CD14-positive monocyte (primary cell): ENCODE measurements around the gene CCDC74A. TPM values are rescaled to one million over a fixed set of nuclear protein-coding genes. Genes with fewer than 3 reads are reported as not detected.
A peak's percentile ranks its signal among the peaks of the same experiment; 100 is the strongest.
"Not testable (repeated sequence)": the region's sequence is repeated elsewhere in the genome, so short reads cannot be mapped to it uniquely, and the experiment has no call there.

Source experiments
- DNase-seq, 3 donors: peaks; one replicate each; pipeline ENCODE4 v3.0.0-alpha.2; 2011 to 2022
- H2AFZ ChIP-seq: 2 replicates; pipeline ENCODE4 v1.6.0; 2012; ENCODE audit warnings: mild to moderate bottlenecking, low read depth, low read length, inconsistent platforms; ENCODE audit not compliant: insufficient read depth, poor library complexity, severe bottlenecking
- H3K27ac ChIP-seq, 2 donors: 1 replicate in 1 of 2; 2 replicates in 1 of 2; pipeline ENCODE4 v1.5.1; 2012 to 2013; ENCODE audit warnings: low read length in 2 of 2, control low read depth in 1 of 2, inconsistent platforms in 1 of 2, low read depth in 1 of 2, mild to moderate bottlenecking in 1 of 2
- H3K27me3 ChIP-seq, 2 donors: one replicate each; pipeline versions ENCODE4 v1.6.0 to v1.6.1; 2011 to 2013; ENCODE audit warnings: low read length in 2 of 2; ENCODE audit not compliant: control insufficient read depth in 2 of 2, insufficient read depth in 2 of 2
- H3K36me3 ChIP-seq, 2 donors: replicated peaks in 1 of 2; 1 replicate in 1 of 2; 2 replicates in 1 of 2; pipeline versions ENCODE4 v1.5.1 to v1.6.1; 2012 to 2013; ENCODE audit warnings: low read length in 2 of 2, control low read depth in 1 of 2, inconsistent platforms in 1 of 2, mild to moderate bottlenecking in 1 of 2; ENCODE audit not compliant: insufficient read depth in 2 of 2, control insufficient read depth in 1 of 2
- H3K4me1 ChIP-seq, 2 donors: 1 replicate in 1 of 2; 2 replicates in 1 of 2; pipeline versions ENCODE4 v1.5.1 to v1.6.1; 2012 to 2013; ENCODE audit warnings: low read length in 2 of 2, control low read depth in 1 of 2, inconsistent platforms in 1 of 2, mild to moderate bottlenecking in 1 of 2, moderate library complexity in 1 of 2; ENCODE audit not compliant: insufficient read depth in 2 of 2, control insufficient read depth in 1 of 2
- H3K4me2 ChIP-seq: replicated peaks from 2 replicates; pipeline ENCODE3; 2012; ENCODE audit warnings: low read length, moderate library complexity, mild to moderate bottlenecking; ENCODE audit not compliant: poor library complexity, severe bottlenecking; ENCODE audit errors: extremely low read depth
- H3K4me3 ChIP-seq, 3 experiments: fragments of 200-600 bp in 1 of 3; sonication (generic) in 1 of 3; replicated peaks in 1 of 3; 1 replicate in 2 of 3; 2 replicates in 1 of 3; pipeline ENCODE4 v1.5.1; 2011 to 2013; ENCODE audit warnings: low read length in 3 of 3, mild to moderate bottlenecking in 3 of 3, control low read depth in 2 of 3, low read depth in 2 of 3, inconsistent platforms in 1 of 3, moderate library complexity in 1 of 3
- H3K79me2 ChIP-seq: 2 replicates; pipeline ENCODE4 v1.6.0; 2012; ENCODE audit warnings: mild to moderate bottlenecking, control low read depth, inconsistent platforms, low read length, moderate library complexity; ENCODE audit not compliant: insufficient read depth
- H3K9ac ChIP-seq: 2 replicates; pipeline ENCODE4 v1.6.0; 2017; ENCODE audit warnings: low read length, mild to moderate bottlenecking; ENCODE audit not compliant: insufficient read depth, poor library complexity, severe bottlenecking
- H3K9me3 ChIP-seq, 2 donors: replicated peaks in 1 of 2; 1 replicate in 1 of 2; 2 replicates in 1 of 2; pipeline versions ENCODE4 v1.5.1 to v1.6.1; 2012 to 2013; ENCODE audit warnings: low read length in 2 of 2, control low read depth in 1 of 2; ENCODE audit not compliant: control insufficient read depth in 1 of 2, insufficient read depth in 1 of 2
- H4K20me1 ChIP-seq: 2 replicates; pipeline ENCODE4 v1.6.0; 2012; ENCODE audit warnings: mild to moderate bottlenecking, low read length, control low read depth, moderate library complexity; ENCODE audit not compliant: insufficient read depth
- H3K27ac Mint-ChIP-seq, 7 donors: one replicate each; pipeline ENCODE4 v1.8.0; 2020; ENCODE audit warnings: mild to moderate bottlenecking in 7 of 7, mixed read lengths in 7 of 7, moderate library complexity in 6 of 7, inconsistent platforms in 2 of 7
- H3K27me3 Mint-ChIP-seq, 3 donors: one replicate each; pipeline ENCODE4 v1.8.0; 2021 to 2022; ENCODE audit warnings: low read depth in 3 of 3, mild to moderate bottlenecking in 3 of 3, mixed read lengths in 3 of 3, moderate library complexity in 3 of 3, inconsistent platforms in 1 of 3
- H3K36me3 Mint-ChIP-seq, 2 donors: one replicate each; pipeline ENCODE4 v1.8.0; 2020; ENCODE audit warnings: mixed read lengths in 2 of 2, inconsistent platforms in 1 of 2, mild to moderate bottlenecking in 1 of 2
- H3K4me1 Mint-ChIP-seq: one replicate; pipeline ENCODE4 v1.8.0; 2020; ENCODE audit warnings: mild to moderate bottlenecking, mixed read lengths
- H3K4me3 Mint-ChIP-seq, 2 donors: one replicate each; pipeline ENCODE4 v1.8.0; 2020; ENCODE audit warnings: mild to moderate bottlenecking in 2 of 2, mixed read lengths in 2 of 2, moderate library complexity in 1 of 2
- H3K9me3 Mint-ChIP-seq, 7 donors: one replicate each; pipeline ENCODE4 v1.8.0; 2020 to 2022; ENCODE audit warnings: mixed read lengths in 7 of 7, mild to moderate bottlenecking in 6 of 7, moderate library complexity in 6 of 7, inconsistent platforms in 2 of 7
- WGBS: methylation state at CpG from one replicate; pipeline ENCODE4 v1.1.5; 2013; ENCODE audit warnings: missing lambda C conversion rate; ENCODE audit not compliant: insufficient coverage; 5-methylcytosine and 5-hydroxymethylcytosine counted together
- intact Hi-C, 2 donors: fragments of 100-400 bp; cut with micrococcal nuclease; formaldehyde crosslinking; loops; one replicate each; pipeline versions ENCODE4 v1.15.0 to v1.15.1; 2023
- polyA plus RNA-seq, 3 donors: library from polyadenylated mRNA; depleted of rRNA in 1 of 3; unstranded in 2 of 3; stranded (reverse) in 1 of 3; fragments of 300-500 nt in 2 of 3; fragments of >200 nt in 1 of 3; fragmentation: Illumina TruSeq in 2 of 3; gene quantifications; 1 replicate in 2 of 3; 2 replicates in 1 of 3; pipeline ENCODE4 v1.2.3, GENCODE V29; 2012 to 2021

CCDC74A gene
- polyA plus RNA-seq, 3 donors = not detected

- H3K79me2 ChIP-seq, H3K4me1 ChIP-seq, DNase-seq, H2AFZ ChIP-seq, H3K27ac ChIP-seq, H3K9ac ChIP-seq, H3K9me3 Mint-ChIP-seq, H3K4me1 Mint-ChIP-seq, H3K4me2 ChIP-seq, H3K4me3 Mint-ChIP-seq, H4K20me1 ChIP-seq, H3K9me3 ChIP-seq, intact Hi-C loops, H3K4me3 ChIP-seq, H3K27me3 Mint-ChIP-seq, H3K27me3 ChIP-seq: not testable (repeated sequence)
- WGBS = 78% methylated on average over 8 of the region's 17 CpGs
- peaks cover 49 to 78% of the 10 kb centered on the region in 2 donors for H3K36me3 Mint-ChIP-seq
- peaks cover 33 to 58% of the 10 kb centered on the region in 2 donors for H3K36me3 ChIP-seq
- H3K27ac Mint-ChIP-seq = peak overlapping the region in 2 of 7 donors; percentile 31 to 56
Measured at GRCh38 chr2:131511969-131512870, 15.5 kb upstream of the CCDC74A start.

GRCh38 chr2:131514408-131515166, 13.1 kb upstream of the CCDC74A start:
- H4K20me1 ChIP-seq, H3K4me3 Mint-ChIP-seq, H3K27me3 ChIP-seq, H3K9me3 ChIP-seq, H3K79me2 ChIP-seq, H3K4me1 ChIP-seq, H3K4me3 ChIP-seq, DNase-seq, H3K27ac ChIP-seq, H3K27me3 Mint-ChIP-seq, intact Hi-C loops, H3K9ac ChIP-seq, H3K4me1 Mint-ChIP-seq, H3K9me3 Mint-ChIP-seq, H2AFZ ChIP-seq, H3K4me2 ChIP-seq: not testable (repeated sequence)
- Mint-ChIP-seq H3K36me3 (peaks cover 39 to 78% of the 10 kb centered on the region in 2 donors), H3K27ac (peak overlapping the region in 5 of 7 donors; percentile 30 to 71 (median 61))
- WGBS = 61% methylated on average over 8 of the region's 15 CpGs
- peaks cover 29 to 57% of the 10 kb centered on the region in 2 donors for H3K36me3 ChIP-seq

GRCh38 chr2:131515235-131515634, 12.5 kb upstream of the CCDC74A start:
- H3K27me3 ChIP-seq, H2AFZ ChIP-seq, H3K4me2 ChIP-seq, H3K4me3 ChIP-seq, H3K27ac Mint-ChIP-seq, intact Hi-C loops, H3K79me2 ChIP-seq, H3K27ac ChIP-seq, H4K20me1 ChIP-seq, H3K9ac ChIP-seq, H3K9me3 Mint-ChIP-seq, H3K4me3 Mint-ChIP-seq, H3K4me1 ChIP-seq, H3K4me1 Mint-ChIP-seq, H3K9me3 ChIP-seq, H3K27me3 Mint-ChIP-seq, DNase-seq: not testable (repeated sequence)
- H3K36me3 ChIP-seq = peaks cover 29 to 57% of the 10 kb centered on the region in 2 donors
- WGBS = 86% methylated on average over 4 of the region's 14 CpGs
- peaks cover 38 to 79% of the 10 kb centered on the region in 2 donors for H3K36me3 Mint-ChIP-seq
